ENCODE data around the gene SRPX.

Gene SRPX

DNA sequence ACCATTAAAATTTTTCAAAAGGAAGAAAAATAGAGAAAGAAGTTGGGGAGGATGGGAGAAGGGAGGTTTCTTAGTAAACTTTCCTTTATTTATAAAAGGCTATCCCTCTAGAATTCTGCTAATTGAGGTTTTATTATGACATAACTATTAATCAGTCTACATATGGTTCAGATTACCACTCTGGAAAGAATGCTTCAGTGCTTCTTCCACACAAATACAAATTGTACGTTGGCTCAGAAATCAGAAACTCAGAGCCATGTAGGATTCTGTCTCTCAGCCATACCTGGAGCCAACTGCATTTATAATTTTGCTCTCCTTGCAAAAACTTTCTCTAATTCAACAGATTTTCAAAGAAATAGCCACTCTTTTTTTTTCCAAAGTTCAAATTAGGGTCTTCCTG is 37.1 kb downstream of the SRPX start:
- Histone ChIP-seq H3K4me3 (ENCODE audit: low read length, poor library complexity, severe bottlenecking) (no peak overlapping the region), H3K36me3 (ENCODE audit: insufficient read depth, low read length) (no peaks in the 10 kb centered on the region), H3K79me2 (ENCODE audit: insufficient read depth, low read length) (no peaks in the 10 kb centered on the region), H3K9me2 (replicated peaks; ENCODE audit: low read depth, low read length) (no peaks in the 10 kb centered on the region), H3K4me1 (ENCODE audit: insufficient read depth, low read length, poor library complexity, severe bottlenecking) (no peaks in the 10 kb centered on the region), H3K27me3 (ENCODE audit: insufficient read depth, low read length, poor library complexity, severe bottlenecking) (no peaks in the 10 kb centered on the region), H3K4me2 (ENCODE audit: low read depth, low read length, poor library complexity, severe bottlenecking) (no peak overlapping the region), H2AFZ (ENCODE audit: low read length) (no peak overlapping the region), H4K20me1 (ENCODE audit: insufficient read depth, low read length, poor library complexity, severe bottlenecking) (no peaks in the 10 kb centered on the region), H3K9me3 (ENCODE audit: insufficient read depth, low read depth, low read length) (no peaks in the 10 kb centered on the region), H3F3A (ENCODE audit: low read depth) (no peaks in the 10 kb centered on the region), H3K9ac (ENCODE audit: low read depth, low read length, poor library complexity, severe bottlenecking) (no peak overlapping the region)
- TF ChIP-seq, protein P1, sequence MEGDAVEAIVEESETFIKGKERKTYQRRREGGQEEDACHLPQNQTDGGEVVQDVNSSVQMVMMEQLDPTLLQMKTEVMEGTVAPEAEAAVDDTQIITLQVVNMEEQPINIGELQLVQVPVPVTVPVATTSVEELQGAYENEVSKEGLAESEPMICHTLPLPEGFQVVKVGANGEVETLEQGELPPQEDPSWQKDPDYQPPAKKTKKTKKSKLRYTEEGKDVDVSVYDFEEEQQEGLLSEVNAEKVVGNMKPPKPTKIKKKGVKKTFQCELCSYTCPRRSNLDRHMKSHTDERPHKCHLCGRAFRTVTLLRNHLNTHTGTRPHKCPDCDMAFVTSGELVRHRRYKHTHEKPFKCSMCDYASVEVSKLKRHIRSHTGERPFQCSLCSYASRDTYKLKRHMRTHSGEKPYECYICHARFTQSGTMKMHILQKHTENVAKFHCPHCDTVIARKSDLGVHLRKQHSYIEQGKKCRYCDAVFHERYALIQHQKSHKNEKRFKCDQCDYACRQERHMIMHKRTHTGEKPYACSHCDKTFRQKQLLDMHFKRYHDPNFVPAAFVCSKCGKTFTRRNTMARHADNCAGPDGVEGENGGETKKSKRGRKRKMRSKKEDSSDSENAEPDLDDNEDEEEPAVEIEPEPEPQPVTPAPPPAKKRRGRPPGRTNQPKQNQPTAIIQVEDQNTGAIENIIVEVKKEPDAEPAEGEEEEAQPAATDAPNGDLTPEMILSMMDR (conservative IDR thresholded peaks at IDR 0.05; ENCODE audit: low read length): no peak
- TF ChIP-seq EZH2phosphoT487 (IDR thresholded peaks at IDR 0.05; ENCODE audit: borderline replicate concordance): no peak

DNA sequence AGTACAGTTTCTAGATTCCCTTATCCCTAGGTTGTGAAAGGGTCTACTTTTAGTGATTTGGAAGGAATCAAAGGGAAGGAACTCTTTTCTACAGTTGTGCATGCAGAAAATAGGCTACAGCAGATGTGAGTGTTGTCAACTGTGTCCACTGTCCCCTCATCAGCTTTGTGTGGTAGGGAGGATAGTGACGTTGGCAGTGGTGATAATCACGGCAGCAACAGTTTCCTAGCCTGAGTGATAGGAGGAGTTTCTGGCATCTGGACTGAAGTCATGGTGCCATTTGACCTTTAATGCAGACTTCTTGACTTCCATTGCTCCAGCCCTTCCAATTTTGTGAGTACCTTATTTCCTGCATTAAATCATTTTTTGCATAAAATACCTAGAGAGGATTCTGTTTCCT is 39.3 kb downstream of the SRPX start:
- Histone ChIP-seq H3F3A (ENCODE audit: low read depth) (no peaks in the 10 kb centered on the region), H3K27me3 (ENCODE audit: insufficient read depth, low read length, poor library complexity, severe bottlenecking) (no peaks in the 10 kb centered on the region), H3K4me1 (ENCODE audit: insufficient read depth, low read length, poor library complexity, severe bottlenecking) (no peaks in the 10 kb centered on the region), H3K9me2 (replicated peaks; ENCODE audit: low read depth, low read length) (no peaks in the 10 kb centered on the region), H3K79me2 (ENCODE audit: insufficient read depth, low read length) (no peaks in the 10 kb centered on the region), H4K20me1 (ENCODE audit: insufficient read depth, low read length, poor library complexity, severe bottlenecking) (no peaks in the 10 kb centered on the region), H3K9ac (ENCODE audit: low read depth, low read length, poor library complexity, severe bottlenecking) (no peak overlapping the region), H3K4me3 (ENCODE audit: low read length, poor library complexity, severe bottlenecking) (no peak overlapping the region), H2AFZ (ENCODE audit: low read length) (no peak overlapping the region), H3K4me2 (ENCODE audit: low read depth, low read length, poor library complexity, severe bottlenecking) (no peak overlapping the region), H3K9me3 (ENCODE audit: insufficient read depth, low read depth, low read length) (no peaks in the 10 kb centered on the region), H3K36me3 (ENCODE audit: insufficient read depth, low read length) (no peaks in the 10 kb centered on the region)
- TF ChIP-seq EZH2phosphoT487 (IDR thresholded peaks at IDR 0.05; ENCODE audit: borderline replicate concordance): no peak
- TF ChIP-seq, protein P1 (conservative IDR thresholded peaks at IDR 0.05; ENCODE audit: low read length): no peak

DNA sequence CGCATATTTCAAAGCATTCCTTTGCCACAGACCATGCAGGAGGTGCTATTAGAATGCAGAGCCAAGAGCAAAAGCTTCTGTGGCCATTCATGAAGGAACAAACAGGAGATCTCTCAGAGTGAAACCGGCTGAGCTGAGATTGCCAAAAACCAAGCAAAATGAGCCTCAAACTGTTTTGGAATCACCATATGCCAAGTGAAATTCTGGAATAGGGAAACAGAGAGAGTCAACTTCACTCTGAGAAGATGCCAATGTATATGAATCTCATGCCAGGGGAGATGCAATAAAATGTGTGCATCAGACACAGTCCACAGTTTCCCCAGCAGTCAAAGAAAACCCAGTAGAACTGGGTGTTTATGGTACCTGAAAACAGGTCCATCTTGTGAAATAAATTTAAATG is 42.3 kb downstream of the SRPX start:
- H3K9me3 ChIP-seq (ENCODE audit: insufficient read depth, low read depth, low read length): no peaks in the 10 kb centered on the region

More for the DNA sequence above, 42.3 kb downstream of the SRPX start:
- no peak overlapping the region for H3K4me2 ChIP-seq (ENCODE audit: low read depth, low read length, poor library complexity, severe bottlenecking)
- H4K20me1 ChIP-seq (ENCODE audit: insufficient read depth, low read length, poor library complexity, severe bottlenecking): no peaks in the 10 kb centered on the region
- H3K4me3 ChIP-seq (ENCODE audit: low read length, poor library complexity, severe bottlenecking): no peak overlapping the region
- no peak overlapping the region for H3K9ac ChIP-seq (ENCODE audit: low read depth, low read length, poor library complexity, severe bottlenecking)
- no peak overlapping the region for H2AFZ ChIP-seq (ENCODE audit: low read length)
- H3K9me2 ChIP-seq (replicated peaks; ENCODE audit: low read depth, low read length): no peaks in the 10 kb centered on the region
- H3K36me3 ChIP-seq (ENCODE audit: insufficient read depth, low read length): no peaks in the 10 kb centered on the region
- H3F3A ChIP-seq (ENCODE audit: low read depth): no peaks in the 10 kb centered on the region
- H3K27me3 ChIP-seq (ENCODE audit: insufficient read depth, low read length, poor library complexity, severe bottlenecking): no peaks in the 10 kb centered on the region
- no peaks in the 10 kb centered on the region for H3K79me2 ChIP-seq (ENCODE audit: insufficient read depth, low read length)
- H3K4me1 ChIP-seq (ENCODE audit: insufficient read depth, low read length, poor library complexity, severe bottlenecking): no peaks in the 10 kb centered on the region
- TF ChIP-seq, protein P1 (conservative IDR thresholded peaks at IDR 0.05; ENCODE audit: low read length): no peak
- TF ChIP-seq EZH2phosphoT487 (IDR thresholded peaks at IDR 0.05; ENCODE audit: borderline replicate concordance): no peak

Data from Loucy (cell line).